ENCODE measurements around the gene COL13A1.

- TF ChIP-seq CTCF (IDR thresholded peaks at IDR 0.05), result no peak
- TF ChIP-seq POLR2A (IDR thresholded peaks at IDR 0.05), result no peak
- no peak for TF ChIP-seq POLR2AphosphoS5 (IDR thresholded peaks at IDR 0.05)
- no peak for TF ChIP-seq EP300 (IDR thresholded peaks at IDR 0.05)
These were observed 41.6 kb upstream of the COL13A1 start for GRCh38 chr10:69760072-69760471.
